ENCODE results near the gene LPIN1. TPM values are rescaled to one million over a fixed set of nuclear protein-coding genes. Genes with fewer than 3 reads are reported as not detected.

LPIN1 gene
- total RNA-seq, 1 experiment from 2014 or later = 43.1 TPM

DNA sequence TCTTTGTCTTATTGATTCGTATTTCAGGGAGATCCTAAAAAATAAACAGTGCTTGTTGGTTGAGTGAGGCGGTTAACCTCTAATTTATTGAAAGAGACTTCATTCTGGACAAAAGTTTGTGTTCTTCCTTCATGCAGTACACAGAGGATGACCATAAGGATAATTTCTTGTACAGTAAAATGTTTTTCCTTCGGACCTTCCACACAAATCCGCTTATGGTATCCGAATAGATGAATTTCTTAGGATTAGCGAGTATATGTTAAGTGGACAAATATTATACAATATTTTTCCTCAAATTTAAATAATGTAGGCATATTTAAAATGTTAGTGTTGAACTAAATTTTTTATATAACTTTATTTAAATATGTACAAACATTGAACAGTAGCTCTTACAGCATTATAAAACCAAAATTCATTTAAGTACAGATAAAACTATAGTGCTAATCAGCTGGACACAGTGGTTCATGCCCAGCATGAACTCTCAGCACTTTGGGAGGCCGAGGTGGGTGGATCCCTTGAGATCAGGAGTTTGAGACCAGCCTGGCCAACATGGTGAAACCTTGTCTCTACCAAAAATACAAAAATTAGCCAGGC is 84.4 kb downstream of the LPIN1 start:
- POLR2A ChIA-PET (ENCODE audit: unreplicated experiment) = interaction anchor here (0.7 kb wide), 1 partner anchor 87 kb away, joined by 3 read pairs; no protein-coding TSS in a partner anchor
- Histone ChIP-seq H3K27ac (peak overlapping the region; percentile 97), H3K36me3 (ENCODE audit: low read depth) (no peaks in the 10 kb centered on the region; the same call in 1 of the 2 replicates), H3K79me2 (ENCODE audit: low read depth) (no peaks in the 10 kb centered on the region), H3K9me2 (ENCODE audit: insufficient read depth) (no peaks in the 10 kb centered on the region), H3F3A (ENCODE audit: insufficient read depth, low read depth) (peaks cover 42% of the 10 kb centered on the region), H2AFZ (0 out of 2 replicates have a peak overlapping the region, but pooled peaks have one; percentile 49), H4K20me1 (ENCODE audit: insufficient read depth) (no peaks in the 10 kb centered on the region), H3K27me3 (ENCODE audit: insufficient read depth, low read depth) (no peaks in the 10 kb centered on the region), H3K4me1 (replicated peaks; ENCODE audit: insufficient read depth) (peaks cover 36% of the 10 kb centered on the region), H3K9me3 (ENCODE audit: insufficient read depth, low read depth) (peaks cover 13% of the 10 kb centered on the region), H3K4me3 (peak overlapping the region; percentile 44), H3K4me2 (peak overlapping the region; percentile 81)
- no TSS peak for BruUV-seq (replicated peaks)
- TF ChIP-seq EZH2 (IDR thresholded peaks at IDR 0.05; ENCODE audit: low read depth) (no peak), CTCF (conservative IDR thresholded peaks at IDR 0.05) (no peak)
- intact Hi-C loops (cut with micrococcal nuclease; ENCODE audit: unreplicated experiment) = loop anchor here (1.0 to 10.0 kb wide), 8 partner anchors 32 to 1176 kb away; no protein-coding TSS in a partner anchor
- DNase-seq = no peak
- CTCF ChIA-PET = no interaction called here

- H3K27me3 ChIP-seq (ENCODE audit: insufficient read depth, low read depth) = no peaks in the 10 kb centered on the region
- no TSS peak for BruUV-seq (replicated peaks)
- ChIA-PET CTCF (interaction anchor here (0.7 kb wide), 1 partner anchor 160 kb away, joined by 3 read pairs; no protein-coding TSS in a partner anchor), POLR2A (ENCODE audit: unreplicated experiment) (no interaction called here)
- peaks cover 36% of the 10 kb centered on the region for H3K4me1 ChIP-seq (replicated peaks; ENCODE audit: insufficient read depth)
- H3K9me2 ChIP-seq (ENCODE audit: insufficient read depth) = no peaks in the 10 kb centered on the region
- DNase-seq = no peak
- peak overlapping the region; percentile 81 for H3K4me2 ChIP-seq
- peaks cover 42% of the 10 kb centered on the region for H3F3A ChIP-seq (ENCODE audit: insufficient read depth, low read depth)
- no peak overlapping the region for H3K4me3 ChIP-seq
- H4K20me1 ChIP-seq (ENCODE audit: insufficient read depth) = no peaks in the 10 kb centered on the region
- no peaks in the 10 kb centered on the region; the same call in 1 of the 2 replicates for H3K36me3 ChIP-seq (ENCODE audit: low read depth)
- H3K79me2 ChIP-seq (ENCODE audit: low read depth) = no peaks in the 10 kb centered on the region
- peaks cover 13% of the 10 kb centered on the region for H3K9me3 ChIP-seq (ENCODE audit: insufficient read depth, low read depth)
- no peak overlapping the region for H2AFZ ChIP-seq
- TF ChIP-seq EZH2 (IDR thresholded peaks at IDR 0.05; ENCODE audit: low read depth) = no peak
- no peak for TF ChIP-seq CTCF (conservative IDR thresholded peaks at IDR 0.05)
- H3K27ac ChIP-seq = peak overlapping the region; percentile 97
- intact Hi-C loops (cut with micrococcal nuclease; ENCODE audit: unreplicated experiment) = loop anchor here (10.0 kb wide), 2 partner anchors 323 to 723 kb away; no protein-coding TSS in a partner anchor
Observed at GRCh38 chr2:11831415-11831814, 85.0 kb downstream of the LPIN1 start.

DNA sequence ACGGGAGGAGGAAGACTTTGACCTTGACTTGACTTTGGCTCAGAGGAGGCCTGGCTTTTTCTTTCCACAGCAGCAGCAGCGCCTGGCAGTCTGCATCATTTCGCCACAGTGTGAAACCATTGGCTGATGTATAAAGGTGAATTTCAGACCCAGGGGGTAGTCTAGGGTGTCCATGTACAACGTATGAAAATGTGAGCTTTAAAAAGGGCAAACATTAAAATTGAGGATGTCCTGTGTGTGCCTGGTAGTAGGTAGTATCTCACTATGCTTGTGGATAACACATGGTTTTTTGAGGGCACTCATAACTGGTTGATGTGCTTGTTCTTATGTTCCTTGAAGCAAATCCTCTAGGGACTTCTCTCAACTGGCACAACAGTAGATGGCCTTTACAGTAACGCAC is 86.1 kb downstream of the LPIN1 start:
- Histone ChIP-seq H3K4me3 (no peak overlapping the region), H3K4me2 (no peak overlapping the region), H3K27ac (no peak overlapping the region), H4K20me1 (ENCODE audit: insufficient read depth) (no peaks in the 10 kb centered on the region), H3K4me1 (replicated peaks; ENCODE audit: insufficient read depth) (peaks cover 36% of the 10 kb centered on the region), H3F3A (ENCODE audit: insufficient read depth, low read depth) (peaks cover 41% of the 10 kb centered on the region), H3K27me3 (ENCODE audit: insufficient read depth, low read depth) (no peaks in the 10 kb centered on the region), H3K9me3 (ENCODE audit: insufficient read depth, low read depth) (peaks cover 13% of the 10 kb centered on the region), H2AFZ (no peak overlapping the region), H3K36me3 (ENCODE audit: low read depth) (no peaks in the 10 kb centered on the region), H3K79me2 (ENCODE audit: low read depth) (no peaks in the 10 kb centered on the region), H3K9me2 (ENCODE audit: insufficient read depth) (no peaks in the 10 kb centered on the region)
- CTCF ChIA-PET = no interaction called here
- TF ChIP-seq EZH2 (IDR thresholded peaks at IDR 0.05; ENCODE audit: low read depth) (no peak), CTCF (conservative IDR thresholded peaks at IDR 0.05) (no peak)
- intact Hi-C loops (cut with micrococcal nuclease; ENCODE audit: unreplicated experiment) = loop anchor here (10.0 kb wide), 2 partner anchors 322 to 722 kb away; no protein-coding TSS in a partner anchor
- DNase-seq = no peak
- POLR2A ChIA-PET (ENCODE audit: unreplicated experiment) = no interaction called here
- no TSS peak for BruUV-seq (replicated peaks)

All from PC-9 (cell line).